H1 (cell line): ENCODE data around the gene OR5H15. TPM values are rescaled to one million over a fixed set of nuclear protein-coding genes. Genes with fewer than 3 reads are reported as not detected.

ENCODE experiments used
- CTCF ChIA-PET: fragments of 300-600 bp; sonication (Branson Sonifier 250); formaldehyde crosslinking; loops from one replicate; lab custom pipeline; 2021; ENCODE audit not compliant: partially characterized antibody; lab: Charles Lee
- POLR2A ChIA-PET: fragments of 300-600 bp; sonication (Branson Sonifier 250); formaldehyde crosslinking; loops from one replicate; lab custom pipeline; 2021; ENCODE audit warnings: inconsistent platforms; ENCODE audit not compliant: partially characterized antibody; lab: Charles Lee
- DNase-seq, 2 experiments: peaks; one replicate each; pipeline versions ENCODE4 v3.0.0 to v3.0.0-alpha.2; 2010 to 2022; ENCODE audit warnings: low spot score in 2 of 2, low read depth in 1 of 2, mixed read lengths in 1 of 2
- FAIRE-seq: peaks from 2 replicates; lab custom pipeline; 2011; peaks lifted over from hg19 to GRCh38; lab: Jason Lieb, UNC
- H2AFZ ChIP-seq: 2 replicates; pipeline ENCODE4 v1.8.1; 2012; ENCODE audit warnings: low read length, inconsistent platforms
- H2AK5ac ChIP-seq: 2 replicates; pipeline ENCODE4 v1.6.1; 2013; ENCODE audit warnings: low read depth, low read length
- H2BK120ac ChIP-seq: replicated peaks from 2 replicates; pipeline ENCODE3; 2013; ENCODE audit warnings: low read depth, low read length, inconsistent platforms
- H2BK12ac ChIP-seq: 2 replicates; pipeline ENCODE4 v1.6.1; 2013; ENCODE audit warnings: low read depth, low read length
- H2BK15ac ChIP-seq: 2 replicates; pipeline ENCODE4 v1.6.1; 2013; ENCODE audit warnings: low read length
- H2BK20ac ChIP-seq: 2 replicates; pipeline ENCODE4 v1.6.1; 2013; ENCODE audit warnings: low read length
- H2BK5ac ChIP-seq: 2 replicates; pipeline ENCODE4 v1.6.1; 2013; ENCODE audit warnings: low read depth, low read length
- H3K14ac ChIP-seq: 2 replicates; pipeline ENCODE4 v1.6.1; 2013; ENCODE audit warnings: inconsistent platforms; ENCODE audit not compliant: insufficient read length
- H3K18ac ChIP-seq: 2 replicates; pipeline ENCODE4 v1.6.1; 2013; ENCODE audit warnings: low read length; ENCODE audit errors: extremely low read depth
- H3K23ac ChIP-seq: 2 replicates; pipeline ENCODE4 v1.6.1; 2013; ENCODE audit warnings: inconsistent platforms; ENCODE audit not compliant: insufficient read length
- H3K23me2 ChIP-seq: 2 replicates; pipeline ENCODE4 v1.6.1; 2013; ENCODE audit warnings: low read depth, low read length
- H3K27ac ChIP-seq: 2 replicates; pipeline ENCODE4 v1.6.1; 2011; ENCODE audit warnings: low read depth, low read length, inconsistent platforms
- H3K27me3 ChIP-seq, 4 experiments: replicated peaks in 1 of 4; 1 replicate in 1 of 4; 2 replicates in 3 of 4; pipeline versions ENCODE4 v1.6.1 to v1.8.1; 2011 to 2013; ENCODE audit warnings: low read length in 3 of 4, mild to moderate bottlenecking in 3 of 4, inconsistent platforms in 2 of 4, mixed read lengths in 2 of 4, moderate library complexity in 1 of 4; ENCODE audit not compliant: control insufficient read depth in 3 of 4, insufficient read depth in 3 of 4; ENCODE audit errors: extremely low read depth in 1 of 4
- H3K36me3 ChIP-seq, 4 experiments: 2 replicates each; pipeline versions ENCODE4 v1.6.1 to v1.8.1; 2011 to 2013; ENCODE audit warnings: mild to moderate bottlenecking in 4 of 4, low read length in 3 of 4, moderate library complexity in 2 of 4, control low read depth in 1 of 4, inconsistent platforms in 1 of 4; ENCODE audit not compliant: insufficient read depth in 4 of 4, control insufficient read depth in 2 of 4
- H3K4ac ChIP-seq: replicated peaks from 2 replicates; pipeline ENCODE3; 2013; ENCODE audit warnings: low read length, low read depth, mixed read lengths, inconsistent platforms; ENCODE audit not compliant: insufficient read length
- H3K4me1 ChIP-seq, 4 experiments: replicated peaks in 1 of 4; 1 replicate in 1 of 4; 2 replicates in 3 of 4; pipeline versions ENCODE4 v1.6.1 to v1.8.1; 2011 to 2013; ENCODE audit warnings: low read length in 3 of 4, inconsistent platforms in 2 of 4, mixed read lengths in 1 of 4; ENCODE audit not compliant: insufficient read depth in 4 of 4, control insufficient read depth in 3 of 4
- H3K4me2 ChIP-seq, 2 experiments: 2 replicates each; pipeline versions ENCODE4 v1.6.1 to v1.8.1; 2011 to 2013; ENCODE audit warnings: low read depth in 2 of 2, low read length in 2 of 2, control low read depth in 1 of 2, inconsistent platforms in 1 of 2, mild to moderate bottlenecking in 1 of 2; ENCODE audit not compliant: insufficient read depth in 1 of 2
- H3K4me3 ChIP-seq, 4 experiments: fragments of 200-600, 300-600 bp in 1 of 4; sonication (generic), shearing (Covaris generic), sonication (Bioruptor Twin) in 1 of 4; 2 replicates each; pipeline versions ENCODE4 v1.5.1 to v1.8.1; 2011 to 2016; ENCODE audit warnings: low read length in 4 of 4, low read depth in 3 of 4, control low read depth in 2 of 4, inconsistent platforms in 2 of 4, mild to moderate bottlenecking in 2 of 4, mixed read lengths in 1 of 4, moderate library complexity in 1 of 4; ENCODE audit not compliant: insufficient read depth in 2 of 4; ENCODE audit errors: extremely low read depth in 1 of 4
- H3K56ac ChIP-seq: replicated peaks from 2 replicates; pipeline ENCODE3; 2013; ENCODE audit warnings: low read depth, mild to moderate bottlenecking, mixed read lengths, low read length, inconsistent platforms; ENCODE audit not compliant: insufficient read length
- H3K79me1 ChIP-seq: 2 replicates; pipeline ENCODE4 v1.6.1; 2013; ENCODE audit warnings: low read depth, low read length, control low read depth
- H3K79me2 ChIP-seq, 2 experiments: 2 replicates each; pipeline versions ENCODE4 v1.6.1 to v1.8.1; 2012 to 2013; ENCODE audit warnings: low read length in 2 of 2, mild to moderate bottlenecking in 2 of 2, inconsistent platforms in 1 of 2; ENCODE audit not compliant: insufficient read depth in 2 of 2, control insufficient read depth in 1 of 2
- H3K9ac ChIP-seq, 4 experiments: replicated peaks in 1 of 4; 1 replicate in 1 of 4; 2 replicates in 3 of 4; pipeline versions ENCODE4 v1.6.1 to v1.8.1; 2011 to 2013; ENCODE audit warnings: low read depth in 3 of 4, low read length in 3 of 4, control low read depth in 2 of 4, mild to moderate bottlenecking in 2 of 4, moderate library complexity in 2 of 4, inconsistent platforms in 1 of 4; ENCODE audit errors: extremely low read depth in 1 of 4
- H3K9me3 ChIP-seq, 2 experiments: 2 replicates each; pipeline versions ENCODE4 v1.6.1 to v1.8.1; 2012 to 2013; ENCODE audit warnings: mild to moderate bottlenecking in 2 of 2, moderate library complexity in 2 of 2, control low read depth in 1 of 2, inconsistent platforms in 1 of 2, low read depth in 1 of 2, low read length in 1 of 2, mixed read lengths in 1 of 2; ENCODE audit not compliant: insufficient read depth in 2 of 2
- H4K20me1 ChIP-seq, 2 experiments: replicated peaks in 1 of 2; 2 replicates each; pipeline versions ENCODE3 to v1.8.1; 2011 to 2013; ENCODE audit warnings: inconsistent platforms in 2 of 2, low read length in 2 of 2, mild to moderate bottlenecking in 1 of 2; ENCODE audit not compliant: insufficient read depth in 2 of 2, control insufficient read depth in 1 of 2
- H4K5ac ChIP-seq: 2 replicates; pipeline ENCODE4 v1.6.1; 2013; ENCODE audit warnings: low read length, low read depth, mixed read lengths, inconsistent platforms; ENCODE audit not compliant: insufficient read length
- H4K8ac ChIP-seq: 2 replicates; pipeline ENCODE4 v1.8.0; 2013; ENCODE audit warnings: mild to moderate bottlenecking, moderate library complexity, low read length, inconsistent platforms; ENCODE audit not compliant: insufficient read depth; ENCODE audit errors: extremely low read depth
- H4K91ac ChIP-seq: replicated peaks from 2 replicates; pipeline ENCODE3; 2013; ENCODE audit warnings: low read length, mixed read lengths, inconsistent platforms; ENCODE audit not compliant: insufficient read length
- ASH2L ChIP-seq: fragments of 200-600, 300-600 bp; sonication (generic); IDR thresholded peaks from one replicate; pipeline ENCODE4 v1.7.1; 2017; ENCODE audit warnings: low read length
- CHD1 ChIP-seq: IDR thresholded peaks from 2 replicates; pipeline ENCODE4 v1.6.1; 2012; ENCODE audit warnings: low read depth, low read length, improper control_type of control experiment
- HDAC2 ChIP-seq, 2 experiments: fragments of 300-600 bp in 1 of 2; sonication (generic) in 1 of 2; IDR thresholded peaks; 2 replicates each; pipeline ENCODE4 v1.6.1; 2011 to 2012; ENCODE audit warnings: low read depth in 2 of 2, low read length in 2 of 2, mild to moderate bottlenecking in 2 of 2, moderate library complexity in 2 of 2, borderline replicate concordance in 1 of 2, inconsistent platforms in 1 of 2
- POU5F1 ChIP-seq: IDR thresholded peaks from 2 replicates; pipeline ENCODE4 v1.6.1; 2011; ENCODE audit warnings: low read depth, mild to moderate bottlenecking, low read length, moderate library complexity
- WGBS, 2 experiments: shearing (Covaris generic) in 1 of 2; methylation state at CpG; one replicate each; pipeline versions ENCODE4 v1.1.6 to v1.1.7; 2013 to 2015; ENCODE audit warnings: low lambda C conversion rate in 2 of 2, mixed read lengths in 2 of 2, inconsistent platforms in 1 of 2, low coverage in 1 of 2, missing lambda C conversion rate in 1 of 2; ENCODE audit not compliant: insufficient replicate concordance in 2 of 2, insufficient coverage in 1 of 2, insufficient read length in 1 of 2; ENCODE audit errors: extremely low coverage in 1 of 2, missing lambda C conversion rate in 1 of 2; 5-methylcytosine and 5-hydroxymethylcytosine counted together
- polyA plus RNA-seq, 7 experiments: library from polyadenylated mRNA; depleted of rRNA in 3 of 7; stranded (reverse) in 5 of 7; unstranded in 2 of 7; fragments of >200 nt in 5 of 7; fragments of 200-250 nt in 2 of 7; gene quantifications; 1 replicate in 5 of 7; 2 replicates in 1 of 7; 4 replicates in 1 of 7; pipeline versions ENCODE4 v1.2.1 to v1.2.3, GENCODE V29; 2011 to 2013; ENCODE audit warnings: missing spikeins in 2 of 7, mixed read lengths in 2 of 7
- total RNA-seq: library from RNA; stranded (reverse); fragmentation: NEBNext Ultra II Directional; extraction: Animal tissue kit (Norgen Biotek cat#: 25700); gene quantifications from 2 replicates; pipeline ENCODE4 v1.2.1, GENCODE V29; 2021

Gene OR5H15
- total and polyA plus RNA-seq, 2 of the 8 experiments (the other 6 are each of a cell fraction or from before 2014, with no cell fraction given) = not detected

DNA sequence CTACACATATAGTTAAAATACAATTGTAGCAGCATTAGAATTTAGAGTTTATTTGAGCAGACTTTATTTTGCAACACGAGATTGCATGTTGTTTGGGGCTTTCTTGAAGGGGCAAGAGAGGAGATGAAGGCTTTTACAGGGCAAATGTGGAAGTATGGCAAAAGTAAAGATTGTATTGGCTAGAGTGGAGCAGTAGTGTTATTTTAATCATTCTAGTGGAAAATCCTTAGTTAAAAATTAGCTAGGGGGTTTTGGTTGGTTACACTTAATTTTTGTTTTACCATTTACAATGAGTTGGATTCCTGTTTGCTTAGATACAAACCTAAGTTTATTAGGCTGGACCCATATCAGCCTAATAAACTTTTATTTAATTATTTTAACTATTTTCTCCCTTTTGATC is 4.6 kb downstream of the OR5H15 start:
- Histone ChIP-seq H3K36me3 (peaks cover 0 to 3% (median 0%) of the 10 kb centered on the region in 4 experiments; a peak in 1 of 8 replicates), H3K9ac (no peak overlapping the region), H3K14ac (no peak overlapping the region), H2BK120ac (no peak overlapping the region), H3K79me2 (no peaks in the 10 kb centered on the region), H3K27me3 (no peaks in the 10 kb centered on the region), H3K23me2 (no peaks in the 10 kb centered on the region), H4K91ac (no peak overlapping the region), H3K56ac (no peak overlapping the region), H4K5ac (no peak overlapping the region), H2AFZ (no peak overlapping the region), H3K79me1 (no peaks in the 10 kb centered on the region), H3K23ac (no peak overlapping the region), H4K20me1 (no peaks in the 10 kb centered on the region), H3K9me3 (peaks cover 3 to 10% of the 10 kb centered on the region in 2 experiments; a peak in 3 of 4 replicates), H3K4ac (no peak overlapping the region), H2BK15ac (no peak overlapping the region), H3K4me1 (no peaks in the 10 kb centered on the region), H4K8ac (no peak overlapping the region), H3K18ac (no peak overlapping the region), H2BK20ac (no peak overlapping the region), H2BK12ac (no peak overlapping the region), H2BK5ac (no peak overlapping the region), H3K4me3 (no peak overlapping the region), H3K27ac (no peak overlapping the region), H3K4me2 (no peak overlapping the region), H2AK5ac (no peak overlapping the region)
- TF ChIP-seq POU5F1 (no peak), HDAC2 (IDR thresholded peaks at IDR 0.05; ENCODE audit: borderline replicate concordance in 1 of 2, low read depth in 2 of 2, low read length in 2 of 2) (no peak), ASH2L (no peak), CHD1 (no peak)
- DNase-seq (no peak), FAIRE-seq (no peak)
- POLR2A ChIA-PET = no interaction called here
- WGBS, 2 experiments = 88% methylated on average over 1 of the region's 1 CpG; no CpG with 5 or more reads in 1 of the 2 experiments
- CTCF ChIA-PET = interaction anchor here (1.3 kb wide), 1 partner anchor 12 kb away, joined by 3 read pairs; no protein-coding TSS in a partner anchor
